Upper lobe of right lung (tissue), 1 donor: ENCODE results near the gene STAT3. TPM values are rescaled to one million over a fixed set of nuclear protein-coding genes. Genes with fewer than 3 reads are reported as not detected.
"Not testable (repeated sequence)": the region's sequence is repeated elsewhere in the genome, so short reads cannot be mapped to it uniquely, and the experiment has no call there.

Experiments used
- ATAC-seq: fragments of 200-7000 bp; cut with Tn5 transposase; one replicate; pipeline ENCODE4 v1.9.1; 2020; ENCODE audit warnings: mild to moderate bottlenecking, moderate library complexity
- DNase-seq: peaks from one replicate; pipeline ENCODE4 v3.0.0-alpha.2; 2020
- H3K27ac ChIP-seq: fragments of 200-600 bp; one replicate; pipeline ENCODE4 v1.8.0; 2022
- H3K27me3 ChIP-seq: fragments of 200-600 bp; one replicate; pipeline ENCODE4 v1.8.0; 2022; ENCODE audit warnings: mild to moderate bottlenecking
- H3K36me3 ChIP-seq: fragments of 200-600 bp; one replicate; pipeline ENCODE4 v1.8.0; 2022
- H3K4me1 ChIP-seq: fragments of 200-600 bp; one replicate; pipeline ENCODE4 v1.8.0; 2022
- H3K4me3 ChIP-seq: fragments of 200-600 bp; one replicate; pipeline ENCODE4 v1.8.0; 2022; ENCODE audit warnings: mild to moderate bottlenecking
- H3K9me3 ChIP-seq: fragments of 200-600 bp; one replicate; pipeline ENCODE4 v1.8.0; 2022
- intact Hi-C: fragments of 100-400 bp; cut with DNase I; formaldehyde crosslinking; loops from one replicate; pipeline ENCODE4 v1.11.0; 2022
- total RNA-seq: library from RNA; stranded (reverse); fragmentation: NEBNext Ultra II Directional; extraction: Animal tissue kit (Norgen Biotek cat#: 25700); gene quantifications from one replicate; pipeline ENCODE4 v1.2.1, GENCODE V29; 2021
- TF ChIP-seq, protein P1 (sequence below): fragments of 200-600 bp; IDR thresholded peaks from one replicate; pipeline ENCODE4 v1.8.0; 2022; ENCODE audit warnings: antibody characterized with exemption
- donor health status: DM: no; HTN: yes; CAD: no; lungs with severe emphysema.

The STAT3 gene
- total RNA-seq, 1 donor from 2014 or later: 309 TPM

DNA sequence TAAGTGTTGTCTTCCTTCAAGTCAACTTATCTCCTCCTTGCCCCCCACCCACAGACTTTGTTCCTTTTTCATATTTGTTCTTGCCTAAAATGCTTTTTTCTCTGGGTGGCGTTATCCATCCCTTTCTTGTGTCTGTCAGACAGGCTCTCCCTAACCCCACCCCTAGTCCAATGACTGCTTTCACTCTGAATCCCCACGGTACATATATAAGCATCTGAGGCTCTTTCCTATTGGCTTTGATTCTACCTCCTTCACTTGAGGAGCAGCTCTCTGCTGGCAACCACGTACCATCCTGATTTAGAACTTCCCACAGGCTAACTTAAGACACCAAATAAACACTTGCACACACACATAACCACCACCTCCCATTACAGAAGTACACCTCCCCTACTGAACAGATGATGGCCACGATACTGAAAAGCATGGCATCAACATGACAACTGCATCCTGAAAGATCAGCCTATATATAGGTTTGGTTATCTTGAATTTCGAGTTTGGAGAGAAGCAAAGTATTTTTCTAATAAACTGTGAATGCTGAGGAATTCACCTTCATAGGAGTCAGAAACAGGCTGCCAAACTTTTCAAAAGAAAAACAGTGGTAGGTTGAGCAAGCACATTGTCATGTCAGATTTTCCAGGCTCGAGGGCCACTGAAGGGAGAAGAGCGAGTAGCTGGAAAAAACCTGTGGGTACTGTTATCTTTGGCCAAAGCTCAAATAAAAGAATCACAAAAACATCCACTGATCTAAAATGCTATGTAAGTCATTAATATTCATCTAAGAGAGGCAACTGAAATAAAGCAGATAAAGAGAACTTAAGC, 24.3 kb downstream of the STAT3 start:
- DNase-seq: no peak
- peaks cover 76% of the 10 kb centered on the region for H3K4me1 ChIP-seq
- H3K27ac ChIP-seq: no peak overlapping the region
- no peaks in the 10 kb centered on the region for H3K9me3 ChIP-seq
- no peak for ATAC-seq
- H3K4me3 ChIP-seq: no peak overlapping the region
- intact Hi-C loops: no loop called here
- no peaks in the 10 kb centered on the region for H3K36me3 ChIP-seq
- H3K27me3 ChIP-seq: no peaks in the 10 kb centered on the region
- TF ChIP-seq, protein P1, sequence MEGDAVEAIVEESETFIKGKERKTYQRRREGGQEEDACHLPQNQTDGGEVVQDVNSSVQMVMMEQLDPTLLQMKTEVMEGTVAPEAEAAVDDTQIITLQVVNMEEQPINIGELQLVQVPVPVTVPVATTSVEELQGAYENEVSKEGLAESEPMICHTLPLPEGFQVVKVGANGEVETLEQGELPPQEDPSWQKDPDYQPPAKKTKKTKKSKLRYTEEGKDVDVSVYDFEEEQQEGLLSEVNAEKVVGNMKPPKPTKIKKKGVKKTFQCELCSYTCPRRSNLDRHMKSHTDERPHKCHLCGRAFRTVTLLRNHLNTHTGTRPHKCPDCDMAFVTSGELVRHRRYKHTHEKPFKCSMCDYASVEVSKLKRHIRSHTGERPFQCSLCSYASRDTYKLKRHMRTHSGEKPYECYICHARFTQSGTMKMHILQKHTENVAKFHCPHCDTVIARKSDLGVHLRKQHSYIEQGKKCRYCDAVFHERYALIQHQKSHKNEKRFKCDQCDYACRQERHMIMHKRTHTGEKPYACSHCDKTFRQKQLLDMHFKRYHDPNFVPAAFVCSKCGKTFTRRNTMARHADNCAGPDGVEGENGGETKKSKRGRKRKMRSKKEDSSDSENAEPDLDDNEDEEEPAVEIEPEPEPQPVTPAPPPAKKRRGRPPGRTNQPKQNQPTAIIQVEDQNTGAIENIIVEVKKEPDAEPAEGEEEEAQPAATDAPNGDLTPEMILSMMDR: no peak

DNA sequence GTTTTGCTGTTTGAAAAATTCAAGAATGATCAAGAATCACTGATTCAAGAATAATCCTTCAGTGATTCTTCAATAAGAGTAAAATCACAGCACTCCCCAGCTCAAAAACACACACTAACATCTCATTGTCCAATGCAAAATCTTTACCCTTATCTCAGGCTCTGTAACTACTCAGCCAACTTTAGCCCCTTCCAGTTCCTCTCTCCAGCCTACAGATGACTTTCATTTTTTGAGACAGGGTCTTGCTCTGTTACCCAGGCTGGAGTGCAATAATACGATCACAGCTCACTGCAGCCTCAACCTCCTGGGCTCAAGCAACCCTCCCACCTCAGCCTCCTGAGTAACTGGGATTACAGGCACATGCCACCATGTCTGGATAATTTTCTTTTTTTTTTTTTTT, 25.0 kb downstream of the STAT3 start:
- H3K36me3 ChIP-seq: no peaks in the 10 kb centered on the region
- intact Hi-C loops: no loop called here
- DNase-seq: no peak
- H3K4me3 ChIP-seq: no peak overlapping the region
- TF ChIP-seq, protein P1: no peak
- no peak overlapping the region for H3K27ac ChIP-seq
- H3K27me3 ChIP-seq: no peaks in the 10 kb centered on the region
- H3K9me3 ChIP-seq: no peaks in the 10 kb centered on the region
- ATAC-seq: no peak
- H3K4me1 ChIP-seq: peaks cover 76% of the 10 kb centered on the region

DNA sequence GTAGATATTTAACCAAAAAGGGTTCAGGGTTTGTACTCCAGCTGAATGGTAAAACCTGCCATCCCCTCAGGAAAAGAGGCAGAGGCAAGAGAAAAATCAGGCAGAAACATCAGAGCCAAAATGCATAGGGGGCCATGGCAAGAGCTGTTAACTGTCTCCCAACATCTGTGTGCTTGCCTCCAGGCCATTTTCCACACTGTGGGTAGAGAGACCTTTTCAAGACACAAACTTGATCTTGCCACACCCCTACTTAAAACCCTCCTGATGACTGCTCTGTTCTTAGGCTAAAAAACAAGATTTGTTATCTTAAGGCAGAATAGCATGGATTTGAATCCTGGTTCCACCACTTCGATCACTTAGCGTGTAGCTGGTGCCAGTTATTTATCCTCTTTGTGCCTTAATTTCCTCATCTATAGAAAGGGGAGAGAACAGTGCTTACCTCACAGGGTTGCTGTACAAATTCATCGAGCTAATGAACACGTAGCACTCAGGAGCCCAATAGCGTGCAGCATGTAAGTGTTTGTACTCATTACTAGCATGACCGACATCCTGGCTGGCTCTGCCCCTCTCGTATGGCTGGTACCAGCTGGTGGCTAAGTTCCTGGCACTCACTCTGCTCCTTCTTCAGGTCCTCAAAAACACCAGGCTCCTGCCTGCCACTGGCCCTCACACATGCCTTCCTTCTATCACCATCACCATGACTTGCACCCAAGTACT, 25.8 kb downstream of the STAT3 start:
- Histone ChIP-seq H3K27ac (peak overlapping the region; percentile 17), H3K36me3 (no peaks in the 10 kb centered on the region), H3K9me3 (no peaks in the 10 kb centered on the region), H3K4me1 (peaks cover 76% of the 10 kb centered on the region), H3K4me3 (no peak overlapping the region), H3K27me3 (no peaks in the 10 kb centered on the region)
- TF ChIP-seq, protein P1: no peak
- intact Hi-C loops: no loop called here
- peak; percentile 64 for ATAC-seq
- peak; percentile 66 for DNase-seq

DNA sequence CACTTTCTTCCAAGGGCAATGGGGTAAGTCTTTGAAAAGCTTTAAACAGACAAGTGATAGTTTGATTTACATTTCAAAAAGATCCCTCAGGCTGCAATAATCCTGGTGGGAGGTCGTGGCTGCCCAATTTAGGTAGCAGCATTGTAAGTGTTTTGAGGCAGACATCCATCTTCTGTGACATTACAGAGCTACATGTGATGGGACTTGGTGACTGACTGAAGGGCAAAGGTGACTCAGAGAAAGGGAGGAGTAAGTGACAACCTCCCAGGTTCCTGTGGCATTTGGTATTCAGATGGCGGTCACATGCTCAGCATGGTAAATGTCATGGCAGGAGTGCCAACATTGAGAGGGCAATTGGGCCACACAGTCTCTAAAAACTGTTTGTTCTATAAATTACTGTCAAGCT, 26.5 kb downstream of the STAT3 start:
- Histone ChIP-seq H3K4me1 (peaks cover 76% of the 10 kb centered on the region), H3K36me3 (peaks cover under 1% of the 10 kb centered on the region), H3K27ac (peak overlapping the region; percentile 17), H3K4me3 (no peak overlapping the region), H3K27me3 (no peaks in the 10 kb centered on the region), H3K9me3 (no peaks in the 10 kb centered on the region)
- ATAC-seq (peak; percentile 37), DNase-seq (no peak)
- intact Hi-C loops: no loop called here
- TF ChIP-seq, protein P1: no peak

- H3K27ac ChIP-seq: not testable (repeated sequence)
- H3K4me1 ChIP-seq: peaks cover 66% of the 10 kb centered on the region
- peak; percentile 66 for DNase-seq
Observed at GRCh38 chr17:42360388-42360787, 27.9 kb downstream of the STAT3 start.

GRCh38 chr17:42359133-42359532, 29.1 kb downstream of the STAT3 start:
- Histone ChIP-seq H3K4me3 (no peak overlapping the region), H3K27me3 (no peaks in the 10 kb centered on the region), H3K36me3 (peaks cover 12% of the 10 kb centered on the region), H3K4me1 (peaks cover 73% of the 10 kb centered on the region), H3K9me3 (no peaks in the 10 kb centered on the region), H3K27ac (no peak overlapping the region)
- no peak for DNase-seq
- TF ChIP-seq, protein P1: no peak
- ATAC-seq: no peak
- intact Hi-C loops: no loop called here

More at GRCh38 chr17:42360388-42360787, 27.9 kb downstream of the STAT3 start:
- peaks cover 12% of the 10 kb centered on the region for H3K36me3 ChIP-seq
- ATAC-seq, H3K27me3 ChIP-seq, H3K9me3 ChIP-seq, H3K4me3 ChIP-seq, intact Hi-C loops: not testable (repeated sequence)
